ENCODE data around the gene KLHL40.

- TF ChIP-seq SP1 (IDR thresholded peaks at IDR 0.05) (no peak), ARNT (IDR thresholded peaks at IDR 0.05) (no peak), L3MBTL2 (conservative IDR thresholded peaks at IDR 0.05) (no peak), FOXM1 (IDR thresholded peaks at IDR 0.05; ENCODE audit: borderline replicate concordance) (no peak), PKNOX1 (IDR thresholded peaks at IDR 0.05) (no peak), ELF4 (IDR thresholded peaks at IDR 0.05) (no peak)
Measured at GRCh38 chr3:42714171-42714852, 29.0 kb downstream of the KLHL40 start.
